ENCODE results near the gene CABP7. TPM values are rescaled to one million over a fixed set of nuclear protein-coding genes. Genes with fewer than 3 reads are reported as not detected.
"Not testable (repeated sequence)": the region's sequence is repeated elsewhere in the genome, so short reads cannot be mapped to it uniquely, and the experiment has no call there.

The CABP7 gene
- total and polyA plus RNA-seq, 5 donors, result 0.02 TPM; not detected in 4

DNA sequence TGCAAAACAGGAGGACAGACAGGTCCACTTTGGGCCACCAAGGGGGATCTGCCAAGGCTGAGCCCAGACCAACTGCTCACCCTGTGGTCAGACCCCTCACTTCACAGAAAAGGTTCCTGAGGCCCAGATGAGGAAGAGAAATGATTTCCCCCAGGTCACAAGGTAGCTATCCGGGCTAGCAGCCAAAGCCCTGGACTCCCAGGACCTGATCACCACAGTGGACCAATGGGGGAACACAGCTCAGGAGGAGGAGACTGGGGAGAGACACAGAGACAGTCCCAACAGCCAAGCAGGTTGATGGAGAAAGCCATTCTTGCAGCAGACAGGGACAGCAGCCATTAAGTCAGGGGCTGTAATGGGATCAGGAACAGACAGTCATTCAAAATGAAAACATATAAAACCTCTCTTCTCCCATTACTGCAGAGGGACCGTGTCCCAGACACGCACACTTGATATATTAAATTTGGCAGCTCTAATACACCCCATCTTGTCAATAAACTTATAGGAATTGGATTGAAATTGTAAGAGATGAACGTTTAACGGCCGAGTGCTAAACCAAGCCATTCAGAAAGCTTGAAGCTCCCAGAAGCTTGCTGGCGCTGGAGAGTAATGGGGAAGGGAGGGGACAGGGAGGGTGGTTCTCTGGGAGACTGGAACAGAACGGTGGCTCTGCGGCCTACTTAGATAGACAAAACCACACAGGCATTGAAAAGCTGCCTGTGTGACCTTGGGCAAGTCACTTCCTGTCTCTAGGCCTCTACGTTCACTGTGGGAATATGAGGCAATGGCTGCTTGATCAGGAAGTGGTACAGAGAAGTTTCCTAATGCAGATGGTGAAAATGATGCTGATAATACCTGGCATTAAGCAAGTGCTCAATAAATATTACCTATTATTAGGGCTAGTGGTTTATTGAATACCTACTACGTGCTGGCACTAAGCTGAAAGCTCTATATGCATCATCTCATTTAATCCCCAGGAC lies 31.0 kb downstream of the CABP7 start:
- 81% methylated on average over 11 of the region's 11 CpGs for WGBS
- no peaks in the 10 kb centered on the region for H3K27me3 ChIP-seq (ENCODE audit: control insufficient read depth, insufficient read depth)

DNA sequence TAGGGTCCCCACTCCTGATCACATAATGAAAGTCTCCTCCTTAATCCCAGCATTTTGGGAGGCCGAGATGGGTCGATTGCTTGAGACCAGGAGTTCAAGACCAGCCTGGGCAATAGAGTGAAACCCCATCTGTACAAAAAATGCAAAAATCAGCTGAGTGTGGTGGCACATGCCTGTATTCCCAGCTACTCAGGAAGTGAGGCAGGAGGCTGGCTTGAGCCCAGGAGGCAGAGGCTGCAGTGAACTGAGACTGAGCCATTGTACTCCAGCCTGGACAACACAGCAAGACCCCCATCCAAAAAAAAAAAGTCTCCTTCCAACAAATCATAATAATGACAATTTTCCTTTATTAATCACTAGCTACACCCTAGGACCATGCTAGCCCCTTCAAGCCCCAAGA lies 31.9 kb downstream of the CABP7 start:
- DNase-seq, result peak in 1 of 3 donors; percentile 3
- intact Hi-C loops (cut with DNase I), result no loop called here
- H3K27ac ChIP-seq (ENCODE audit: low read length), result no peak overlapping the region

More for the DNA sequence above, 31.0 kb downstream of the CABP7 start:
- DNase-seq, result peak in 1 of 3 donors; percentile 18
- intact Hi-C loops (cut with DNase I), result no loop called here
- no peak overlapping the region for H3K27ac ChIP-seq (ENCODE audit: low read length)
- H3K4me1 ChIP-seq (ENCODE audit: control insufficient read depth, insufficient read depth, low read length), result no peaks in the 10 kb centered on the region
- H3K9me3 ChIP-seq (ENCODE audit: control insufficient read depth, low read length), result no peaks in the 10 kb centered on the region
- no peak overlapping the region for H3K4me3 ChIP-seq (ENCODE audit: low read length)
- ATAC-seq, result no peak

DNA sequence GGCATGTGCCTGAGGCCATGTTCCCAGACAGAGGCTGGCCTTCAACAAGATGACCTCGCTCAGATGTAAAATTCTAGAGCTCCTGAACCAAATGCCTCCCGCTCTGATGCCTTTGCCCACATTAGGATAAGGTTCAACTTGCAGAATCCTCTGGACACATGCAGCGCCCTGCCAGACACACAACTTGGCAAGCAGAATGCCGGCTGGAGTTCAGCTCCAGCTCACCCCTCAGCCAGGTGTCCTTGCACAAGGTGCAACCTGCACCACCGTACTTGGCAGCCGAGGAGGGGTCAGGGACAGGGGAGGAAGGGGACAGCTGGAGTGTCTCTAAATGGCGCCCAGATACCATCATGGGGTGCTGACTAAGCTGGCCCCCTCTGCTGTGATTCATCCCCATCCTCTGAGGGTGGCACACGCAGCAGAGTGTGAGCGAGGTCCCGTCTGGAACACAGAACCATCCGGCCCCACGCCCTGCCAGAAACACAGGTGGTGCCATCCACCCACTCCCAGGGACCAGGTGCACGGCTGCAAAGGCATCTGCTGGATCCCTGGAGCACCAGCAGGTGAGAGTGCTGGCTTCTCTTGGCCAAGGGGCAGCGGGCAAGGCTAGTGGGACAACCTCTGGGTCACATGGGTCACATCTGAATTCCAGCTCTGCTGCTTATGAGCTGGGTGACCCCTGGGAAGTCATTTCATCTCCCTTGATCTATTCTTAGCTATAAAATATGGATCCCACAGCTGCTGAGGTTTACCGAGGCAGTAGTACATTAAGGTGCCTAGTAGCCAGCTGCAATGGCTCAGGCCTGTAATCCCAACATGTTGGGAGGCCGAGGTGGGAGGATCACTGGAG lies 34.2 kb downstream of the CABP7 start:
- Histone ChIP-seq H3K4me1 (ENCODE audit: control insufficient read depth, insufficient read depth, low read length) (no peaks in the 10 kb centered on the region), H3K27ac (ENCODE audit: low read length) (no peak overlapping the region), H3K4me3 (ENCODE audit: low read length) (no peak overlapping the region), H3K9me3 (ENCODE audit: control insufficient read depth, low read length) (no peaks in the 10 kb centered on the region), H3K27me3 (ENCODE audit: control insufficient read depth, insufficient read depth) (no peaks in the 10 kb centered on the region)
- peak in 1 of 2 donors; percentile 15 for ATAC-seq
- WGBS, result 77% methylated on average over 16 of the region's 16 CpGs
- peak in 1 of 3 donors; percentile 42 for DNase-seq
- intact Hi-C loops (cut with DNase I), result no loop called here

More for the DNA sequence above, 31.9 kb downstream of the CABP7 start:
- Histone ChIP-seq H3K9me3 (ENCODE audit: control insufficient read depth, low read length) (no peaks in the 10 kb centered on the region), H3K4me1 (ENCODE audit: control insufficient read depth, insufficient read depth, low read length) (no peaks in the 10 kb centered on the region), H3K27me3 (ENCODE audit: control insufficient read depth, insufficient read depth) (no peaks in the 10 kb centered on the region), H3K4me3 (ENCODE audit: low read length) (no peak overlapping the region)
- no peak for ATAC-seq
- WGBS, result 93% methylated on average over 2 of the region's 2 CpGs

- DNase-seq, result peak in 1 of 3 donors; percentile 9
- intact Hi-C loops (cut with DNase I); H3K27me3 ChIP-seq (ENCODE audit: control insufficient read depth, insufficient read depth); H3K27ac ChIP-seq (ENCODE audit: low read length); ATAC-seq; H3K9me3 ChIP-seq (ENCODE audit: control insufficient read depth, low read length); H3K4me1 ChIP-seq (ENCODE audit: control insufficient read depth, insufficient read depth, low read length); H3K4me3 ChIP-seq (ENCODE audit: low read length): not testable (repeated sequence)
- 91% methylated on average over 11 of the region's 11 CpGs for WGBS
Observed at GRCh38 chr22:29754658-29755395, 35.0 kb downstream of the CABP7 start.

GRCh38 chr22:29755889-29756288 lies 36.1 kb downstream of the CABP7 start:
- DNase-seq (peak in 1 of 3 donors; percentile 46), ATAC-seq (no peak)
- Histone ChIP-seq H3K9me3 (ENCODE audit: control insufficient read depth, low read length) (no peaks in the 10 kb centered on the region), H3K4me3 (ENCODE audit: low read length) (no peak overlapping the region), H3K4me1 (ENCODE audit: control insufficient read depth, insufficient read depth, low read length) (no peaks in the 10 kb centered on the region), H3K27me3 (ENCODE audit: control insufficient read depth, insufficient read depth) (no peaks in the 10 kb centered on the region), H3K27ac (ENCODE audit: low read length) (no peak overlapping the region)
- WGBS, result 88% methylated on average over 9 of the region's 9 CpGs
- intact Hi-C loops (cut with DNase I), result no loop called here

- WGBS, result 84% methylated on average over 7 of the region's 7 CpGs
- intact Hi-C loops (cut with DNase I), result no loop called here
- no peak overlapping the region for H3K27ac ChIP-seq (ENCODE audit: low read length)
- DNase-seq (no peak), ATAC-seq (no peak)
- H3K4me3 ChIP-seq (ENCODE audit: low read length), result no peak overlapping the region
- no peaks in the 10 kb centered on the region for H3K9me3 ChIP-seq (ENCODE audit: control insufficient read depth, low read length)
- no peaks in the 10 kb centered on the region for H3K27me3 ChIP-seq (ENCODE audit: control insufficient read depth, insufficient read depth)
- no peaks in the 10 kb centered on the region for H3K4me1 ChIP-seq (ENCODE audit: control insufficient read depth, insufficient read depth, low read length)
Observed at GRCh38 chr22:29756341-29756740, 36.5 kb downstream of the CABP7 start.

DNA sequence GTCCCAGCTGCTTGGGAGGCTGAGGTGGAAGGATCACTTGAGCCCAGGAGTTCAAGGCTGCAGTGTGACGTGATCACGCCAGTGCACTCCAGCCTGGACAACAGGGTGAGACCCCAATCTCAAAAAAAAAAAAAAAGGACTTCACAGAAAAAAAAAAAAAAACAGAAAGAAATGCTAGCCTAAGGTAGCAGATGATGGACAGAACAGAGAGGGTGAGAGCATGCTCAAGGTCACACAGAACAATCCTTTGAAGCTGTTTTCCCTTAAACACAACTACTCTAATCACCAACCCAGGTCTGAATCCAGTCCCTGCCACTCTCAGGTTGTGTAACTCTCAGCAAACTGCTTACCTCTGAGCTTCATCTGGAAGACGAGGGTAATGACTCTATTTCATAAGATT lies 37.3 kb downstream of the CABP7 start:
- no peaks in the 10 kb centered on the region for H3K4me1 ChIP-seq (ENCODE audit: control insufficient read depth, insufficient read depth, low read length)
- H3K27me3 ChIP-seq (ENCODE audit: control insufficient read depth, insufficient read depth), result no peaks in the 10 kb centered on the region
- WGBS, result 93% methylated on average over 3 of the region's 3 CpGs
- DNase-seq (no peak), ATAC-seq (no peak)
- H3K9me3 ChIP-seq (ENCODE audit: control insufficient read depth, low read length), result no peaks in the 10 kb centered on the region
- H3K4me3 ChIP-seq (ENCODE audit: low read length), result no peak overlapping the region
- H3K27ac ChIP-seq (ENCODE audit: low read length), result no peak overlapping the region
- intact Hi-C loops (cut with DNase I), result no loop called here

GRCh38 chr22:29758068-29758622 lies 38.3 kb downstream of the CABP7 start:
- intact Hi-C loops (cut with DNase I), result no loop called here
- 64% methylated on average over 7 of the region's 7 CpGs for WGBS
- Histone ChIP-seq H3K9me3 (ENCODE audit: control insufficient read depth, low read length) (no peaks in the 10 kb centered on the region), H3K4me3 (ENCODE audit: low read length) (no peak overlapping the region), H3K4me1 (ENCODE audit: control insufficient read depth, insufficient read depth, low read length) (no peaks in the 10 kb centered on the region), H3K27ac (ENCODE audit: low read length) (no peak overlapping the region), H3K27me3 (ENCODE audit: control insufficient read depth, insufficient read depth) (no peaks in the 10 kb centered on the region)
- ATAC-seq, result peak in 1 of 2 donors; percentile 32
- DNase-seq, result peak in 1 of 3 donors; percentile 36

DNA sequence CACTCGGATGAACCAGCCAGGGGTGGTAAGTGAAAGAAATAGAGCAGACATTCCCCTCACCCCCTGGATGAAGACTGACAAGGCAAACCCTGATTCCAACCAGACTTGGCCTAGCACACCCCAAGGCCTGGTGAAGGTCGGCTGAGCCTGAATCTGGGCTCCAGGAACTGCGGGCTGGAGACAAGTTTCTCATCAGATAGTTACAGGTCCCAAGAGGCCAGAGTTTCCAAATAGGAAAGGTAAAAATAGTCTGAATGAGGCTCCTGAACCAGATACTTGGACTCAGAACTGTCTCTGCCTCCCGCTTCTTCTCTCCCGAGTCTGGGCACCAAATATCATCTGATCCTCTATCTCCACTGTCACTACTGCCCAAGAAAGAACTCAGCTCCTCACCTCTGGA lies 39.2 kb downstream of the CABP7 start:
- no peaks in the 10 kb centered on the region for H3K9me3 ChIP-seq (ENCODE audit: control insufficient read depth, low read length)
- H3K4me3 ChIP-seq (ENCODE audit: low read length), result no peak overlapping the region
- DNase-seq, result peak in 1 of 3 donors; percentile 3
- WGBS, result 43% methylated on average over 5 of the region's 5 CpGs
- H3K4me1 ChIP-seq (ENCODE audit: control insufficient read depth, insufficient read depth, low read length), result no peaks in the 10 kb centered on the region
- no peak for ATAC-seq
- H3K27ac ChIP-seq (ENCODE audit: low read length), result no peak overlapping the region
- H3K27me3 ChIP-seq (ENCODE audit: control insufficient read depth, insufficient read depth), result no peaks in the 10 kb centered on the region
- intact Hi-C loops (cut with DNase I), result no loop called here

- intact Hi-C loops (cut with DNase I), result loop anchor here in 1 of 4 donors (10.0 kb wide), 1 partner anchor 243 kb away; no protein-coding TSS in a partner anchor
- whole genome bisulfite sequencing, result 78% methylated on average over 15 of the region's 15 CpGs
- H3K9me3 ChIP-seq (ENCODE audit: control insufficient read depth, low read length), result no peaks in the 10 kb centered on the region
Observed at GRCh38 chr22:29762263-29762662, 42.5 kb downstream of the CABP7 start.

More at GRCh38 chr22:29762263-29762662, 42.5 kb downstream of the CABP7 start:
- no peak overlapping the region for H3K27ac ChIP-seq (ENCODE audit: low read length)
- no peak for ATAC-seq
- H3K4me3 ChIP-seq (ENCODE audit: low read length), result no peak overlapping the region
- peaks cover 7% of the 10 kb centered on the region for H3K4me1 ChIP-seq (ENCODE audit: control insufficient read depth, insufficient read depth, low read length)
- H3K27me3 ChIP-seq (ENCODE audit: control insufficient read depth, insufficient read depth), result no peaks in the 10 kb centered on the region
- DNase-seq, result peak in 1 of 3 donors; percentile 11

Data from right cardiac atrium (tissue), 5 donors.